ENCODE measurements around the gene SNPH. TPM values are rescaled to one million over a fixed set of nuclear protein-coding genes. Genes with fewer than 3 reads are reported as not detected.
"Not testable (repeated sequence)": the region's sequence is repeated elsewhere in the genome, so short reads cannot be mapped to it uniquely, and the experiment has no call there.

Gene SNPH
- total RNA-seq, 2 experiments from 2014 or later = 12.8 to 13.0 TPM

GRCh38 chr20:1338096-1338495 lies 72.0 kb downstream of the SNPH start:
- H3K4me1 Mint-ChIP-seq (ENCODE audit: low read depth) = peaks cover 28% of the 10 kb centered on the region
- no peak overlapping the region for H3K4me3 Mint-ChIP-seq
- Histone ChIP-seq H3K9me3 (ENCODE audit: control insufficient read depth in 1 of 2, insufficient read depth in 1 of 2, low read length in 2 of 2) (no peaks in the 10 kb centered on the region), H3K27ac (ENCODE audit: low read depth in 1 of 2, low read length in 2 of 2) (no peak overlapping the region), H3K4me1 (ENCODE audit: insufficient read depth, low read length) (peaks cover 9% of the 10 kb centered on the region), H3K27me3 (ENCODE audit: control insufficient read depth in 1 of 2, insufficient read depth in 2 of 2, low read length in 2 of 2) (no peaks in the 10 kb centered on the region), H3K4me3 (ENCODE audit: low read length) (no peak overlapping the region), H3K36me3 (ENCODE audit: insufficient read depth, low read length) (peaks cover 17% of the 10 kb centered on the region)
- DNase-seq (no peak), ATAC-seq (ENCODE audit: poor library complexity) (no peak)
- ChIA-PET POLR2A (no interaction called here), CTCF (no interaction called here)
- intact Hi-C loops (cut with DNase I, micrococcal nuclease) = no loop called here
- H3K27ac Mint-ChIP-seq = peak overlapping the region; percentile 82
- TF ChIP-seq, protein P1, sequence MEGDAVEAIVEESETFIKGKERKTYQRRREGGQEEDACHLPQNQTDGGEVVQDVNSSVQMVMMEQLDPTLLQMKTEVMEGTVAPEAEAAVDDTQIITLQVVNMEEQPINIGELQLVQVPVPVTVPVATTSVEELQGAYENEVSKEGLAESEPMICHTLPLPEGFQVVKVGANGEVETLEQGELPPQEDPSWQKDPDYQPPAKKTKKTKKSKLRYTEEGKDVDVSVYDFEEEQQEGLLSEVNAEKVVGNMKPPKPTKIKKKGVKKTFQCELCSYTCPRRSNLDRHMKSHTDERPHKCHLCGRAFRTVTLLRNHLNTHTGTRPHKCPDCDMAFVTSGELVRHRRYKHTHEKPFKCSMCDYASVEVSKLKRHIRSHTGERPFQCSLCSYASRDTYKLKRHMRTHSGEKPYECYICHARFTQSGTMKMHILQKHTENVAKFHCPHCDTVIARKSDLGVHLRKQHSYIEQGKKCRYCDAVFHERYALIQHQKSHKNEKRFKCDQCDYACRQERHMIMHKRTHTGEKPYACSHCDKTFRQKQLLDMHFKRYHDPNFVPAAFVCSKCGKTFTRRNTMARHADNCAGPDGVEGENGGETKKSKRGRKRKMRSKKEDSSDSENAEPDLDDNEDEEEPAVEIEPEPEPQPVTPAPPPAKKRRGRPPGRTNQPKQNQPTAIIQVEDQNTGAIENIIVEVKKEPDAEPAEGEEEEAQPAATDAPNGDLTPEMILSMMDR (IDR thresholded peaks at IDR 0.05) = no peak
- peaks cover 8% of the 10 kb centered on the region for H3K36me3 Mint-ChIP-seq (ENCODE audit: low read depth)
- no peaks in the 10 kb centered on the region for H3K27me3 Mint-ChIP-seq
- no peaks in the 10 kb centered on the region for H3K9me3 Mint-ChIP-seq

- intact Hi-C loops (cut with DNase I, micrococcal nuclease) = no loop called here
- Mint-ChIP-seq H3K4me1 (ENCODE audit: low read depth) (peaks cover 28% of the 10 kb centered on the region), H3K36me3 (ENCODE audit: low read depth) (peaks cover 3% of the 10 kb centered on the region), H3K27ac (no peak overlapping the region), H3K9me3 (no peaks in the 10 kb centered on the region), H3K27me3 (no peaks in the 10 kb centered on the region), H3K4me3 (no peak overlapping the region)
- no peak overlapping the region for H3K4me3 ChIP-seq (ENCODE audit: low read length)
- ATAC-seq (ENCODE audit: poor library complexity) = no peak
- no peaks in the 10 kb centered on the region for H3K27me3 ChIP-seq (ENCODE audit: control insufficient read depth in 1 of 2, insufficient read depth in 2 of 2, low read length in 2 of 2)
- H3K36me3 ChIP-seq (ENCODE audit: insufficient read depth, low read length) = peaks cover 12% of the 10 kb centered on the region
- H3K27ac ChIP-seq (ENCODE audit: low read depth in 1 of 2, low read length in 2 of 2) = no peak overlapping the region
- TF ChIP-seq, protein P1 (IDR thresholded peaks at IDR 0.05) = no peak
- ChIA-PET CTCF (no interaction called here), POLR2A (no interaction called here)
- H3K4me1 ChIP-seq (ENCODE audit: insufficient read depth, low read length) = peaks cover 9% of the 10 kb centered on the region
- no peaks in the 10 kb centered on the region for H3K9me3 ChIP-seq (ENCODE audit: control insufficient read depth in 1 of 2, insufficient read depth in 1 of 2, low read length in 2 of 2)
- DNase-seq = no peak
Observed at GRCh38 chr20:1338801-1339200, 72.7 kb downstream of the SNPH start.

DNA sequence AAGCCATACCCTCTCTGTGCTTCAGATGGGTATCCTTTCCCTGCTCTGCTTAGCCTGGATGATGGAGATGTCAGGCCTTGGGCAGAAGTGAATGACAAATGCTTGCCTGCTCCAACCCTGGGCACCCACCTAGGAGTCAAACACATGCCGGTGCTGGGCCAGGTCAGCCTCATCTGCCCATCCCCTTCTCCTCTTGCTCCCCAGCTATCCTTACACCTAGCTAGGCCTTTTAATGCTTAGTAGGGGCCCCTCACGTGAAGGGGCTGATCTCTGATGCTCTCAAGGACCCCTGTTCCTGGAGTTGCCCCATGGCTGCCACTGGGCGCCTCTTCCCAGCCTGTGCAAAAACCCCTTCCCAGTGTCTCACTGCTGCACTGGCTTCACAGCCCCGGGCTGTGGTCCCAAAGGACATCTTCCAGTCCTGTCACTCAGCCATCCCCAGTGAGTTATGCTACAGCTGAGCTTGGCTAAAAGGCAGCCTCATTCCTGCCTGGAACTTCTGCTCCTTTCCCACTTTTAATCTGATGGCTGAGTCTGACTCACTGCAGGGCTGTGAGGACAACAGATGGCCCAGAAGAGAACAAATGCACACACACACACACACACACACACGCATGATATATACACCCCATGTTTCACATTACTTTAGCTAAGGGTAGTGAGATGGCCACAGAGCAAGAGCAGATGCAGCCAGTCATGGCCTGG lies 75.6 kb downstream of the SNPH start:
- POLR2A ChIA-PET = interaction anchor here (0.6 kb wide), 1 partner anchor 166 kb away, joined by 3 read pairs; no protein-coding TSS in a partner anchor
- peaks cover 6% of the 10 kb centered on the region for H3K4me1 ChIP-seq (ENCODE audit: insufficient read depth, low read length)
- H3K27me3 ChIP-seq (ENCODE audit: control insufficient read depth in 1 of 2, insufficient read depth in 2 of 2, low read length in 2 of 2) = no peaks in the 10 kb centered on the region
- no peaks in the 10 kb centered on the region for H3K36me3 Mint-ChIP-seq (ENCODE audit: low read depth)
- CTCF ChIA-PET = no interaction called here
- no peak overlapping the region for H3K4me3 Mint-ChIP-seq
- TF ChIP-seq, protein P1 (IDR thresholded peaks at IDR 0.05) = no peak
- peaks cover 31% of the 10 kb centered on the region for H3K4me1 Mint-ChIP-seq (ENCODE audit: low read depth)
- intact Hi-C loops (cut with DNase I, micrococcal nuclease) = no loop called here
- ATAC-seq (ENCODE audit: poor library complexity) = no peak
- no peaks in the 10 kb centered on the region for H3K27me3 Mint-ChIP-seq
- no peak overlapping the region for H3K27ac ChIP-seq (ENCODE audit: low read depth in 1 of 2, low read length in 2 of 2)
- H3K9me3 ChIP-seq (ENCODE audit: control insufficient read depth in 1 of 2, insufficient read depth in 1 of 2, low read length in 2 of 2) = no peaks in the 10 kb centered on the region
- no peak for DNase-seq
- H3K36me3 ChIP-seq (ENCODE audit: insufficient read depth, low read length) = peaks cover 3% of the 10 kb centered on the region
- H3K4me3 ChIP-seq (ENCODE audit: low read length) = no peak overlapping the region
- H3K9me3 Mint-ChIP-seq = no peaks in the 10 kb centered on the region
- no peak overlapping the region for H3K27ac Mint-ChIP-seq

DNA sequence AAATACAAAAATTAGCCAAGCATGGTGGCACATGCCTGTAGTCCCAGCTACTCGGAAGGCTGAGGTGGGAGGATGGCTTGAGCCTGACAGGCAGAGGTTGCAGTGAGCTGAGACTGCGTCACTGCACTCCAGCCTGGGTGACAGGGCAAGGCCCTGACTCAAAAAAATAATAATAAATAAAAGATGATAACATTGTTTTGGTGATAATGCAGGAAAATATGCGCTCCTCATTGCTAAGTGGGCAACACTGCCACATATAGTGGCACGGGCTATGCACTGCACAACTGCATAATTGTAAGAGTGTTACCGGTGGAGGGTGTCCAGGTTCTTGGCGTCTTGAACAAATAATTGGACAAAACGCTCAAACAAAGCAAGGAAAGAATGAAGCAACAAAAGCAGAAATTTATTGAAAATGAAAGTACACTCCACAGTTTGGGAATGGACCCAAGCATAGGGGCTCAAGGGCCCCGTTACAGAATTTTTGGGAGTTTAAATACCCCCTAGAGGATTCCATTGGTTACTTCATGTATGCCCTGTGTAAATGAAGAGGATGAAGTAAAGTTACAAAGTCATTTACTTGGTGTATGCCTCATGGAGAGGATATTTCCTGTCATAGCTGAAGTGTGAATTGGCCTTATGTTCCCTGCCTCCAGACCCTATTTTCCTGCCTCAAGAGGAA lies 77.5 kb downstream of the SNPH start:
- H3K36me3 ChIP-seq (ENCODE audit: insufficient read depth, low read length); H3K4me3 ChIP-seq (ENCODE audit: low read length); ATAC-seq (ENCODE audit: poor library complexity); H3K4me1 ChIP-seq (ENCODE audit: insufficient read depth, low read length); H3K27me3 Mint-ChIP-seq; CTCF ChIA-PET; H3K9me3 Mint-ChIP-seq; H3K27me3 ChIP-seq (ENCODE audit: control insufficient read depth in 1 of 2, insufficient read depth in 2 of 2, low read length in 2 of 2); DNase-seq; H3K27ac Mint-ChIP-seq; H3K9me3 ChIP-seq (ENCODE audit: control insufficient read depth in 1 of 2, insufficient read depth in 1 of 2, low read length in 2 of 2); H3K4me3 Mint-ChIP-seq; intact Hi-C loops (cut with DNase I, micrococcal nuclease); H3K36me3 Mint-ChIP-seq (ENCODE audit: low read depth); H3K27ac ChIP-seq (ENCODE audit: low read depth in 1 of 2, low read length in 2 of 2); POLR2A ChIA-PET: not testable (repeated sequence)
- peaks cover 31% of the 10 kb centered on the region for H3K4me1 Mint-ChIP-seq (ENCODE audit: low read depth)

All from CD4-positive, alpha-beta T cell (primary cell).